Left renal pelvis (tissue), 4 donors: Measurements from ENCODE around the gene CAPN2. TPM values are rescaled to one million over a fixed set of nuclear protein-coding genes. Genes with fewer than 3 reads are reported as not detected.

Experiments
- DNase-seq, 4 donors: peaks; one replicate each; pipeline ENCODE4 v3.0.0-alpha.2; 2013; ENCODE audit warnings: low read depth in 4 of 4, low spot score in 3 of 4
- polyA plus RNA-seq, 4 donors: library from polyadenylated mRNA; unstranded; fragments of 120-200 nt; gene quantifications; one replicate each; pipeline ENCODE4 v1.2.1, GENCODE V29; 2013; ENCODE audit not compliant: insufficient read length in 4 of 4

Gene CAPN2
- polyA plus RNA-seq, 4 donors: 122 to 206 (median 189) TPM

GRCh38 chr1:223700942-223701637, 11.2 kb upstream of the CAPN2 start:
- DNase-seq: no peak

- DNase-seq: no peak
These were observed 9.3 kb upstream of the CAPN2 start for GRCh38 chr1:223702735-223703667.

GRCh38 chr1:223703668-223704013, 8.7 kb upstream of the CAPN2 start:
- DNase-seq: no peak

- DNase-seq: no peak
These were observed 7.1 kb upstream of the CAPN2 start for GRCh38 chr1:223704921-223705878.

- no peak for DNase-seq
These were observed 6.0 kb upstream of the CAPN2 start for GRCh38 chr1:223706077-223706973.

GRCh38 chr1:223707256-223708000, 4.9 kb upstream of the CAPN2 start:
- no peak for DNase-seq

- no peak for DNase-seq
These were observed 4.4 kb upstream of the CAPN2 start for GRCh38 chr1:223708001-223708359.

- no peak for DNase-seq
These were observed 3.6 kb upstream of the CAPN2 start for GRCh38 chr1:223708651-223709268.

GRCh38 chr1:223709598-223709997, 2.7 kb upstream of the CAPN2 start:
- DNase-seq: no peak

GRCh38 chr1:223710179-223711133, 1.9 kb upstream of the CAPN2 start:
- no peak for DNase-seq

GRCh38 chr1:223711173-223711572, 1.2 kb upstream of the CAPN2 start:
- no peak for DNase-seq

GRCh38 chr1:223711747-223712193, 569 bp upstream of the CAPN2 start:
- DNase-seq: no peak

- DNase-seq: no peak
These were observed 623 bp downstream of the CAPN2 start for GRCh38 chr1:223712850-223713474.

GRCh38 chr1:223713546-223714420, 1.4 kb downstream of the CAPN2 start:
- DNase-seq: no peak

- DNase-seq: no peak
These were observed 2.0 kb downstream of the CAPN2 start for GRCh38 chr1:223714421-223714724.

GRCh38 chr1:223714849-223715603, 2.7 kb downstream of the CAPN2 start:
- DNase-seq: no peak
